ENCODE data around the gene FMR1. TPM values are rescaled to one million over a fixed set of nuclear protein-coding genes. Genes with fewer than 3 reads are reported as not detected.

The FMR1 gene
- total RNA-seq, 1 experiment from 2014 or later = 11.6 TPM

DNA sequence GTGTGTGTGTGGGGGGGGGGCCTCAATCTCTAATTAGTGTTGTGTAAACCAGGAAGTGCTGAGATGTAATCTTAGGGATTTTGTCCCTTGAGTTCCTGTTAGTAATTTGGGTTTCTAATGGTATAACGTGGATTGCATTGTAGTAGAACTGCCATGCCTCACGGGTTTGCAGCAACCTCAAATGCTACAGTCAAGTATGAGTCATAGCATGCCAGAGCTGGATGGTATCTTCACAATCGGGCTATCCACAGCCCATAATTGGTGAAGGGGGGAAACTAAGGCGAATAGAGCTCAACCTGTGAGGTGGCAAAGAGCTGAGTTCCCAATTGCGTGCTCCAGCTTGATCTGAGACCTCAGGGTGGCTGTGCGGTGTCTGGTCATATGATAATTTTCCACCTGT lies 67.2 kb downstream of the FMR1 start:
- DNase-seq (ENCODE audit: low read depth) = peak; percentile 23
- in situ Hi-C loops (cut with HindIII; ENCODE audit: low pct_unique_long_range_greater_than_20kb, low sequenced_read_pairs) = no loop called here

DNA sequence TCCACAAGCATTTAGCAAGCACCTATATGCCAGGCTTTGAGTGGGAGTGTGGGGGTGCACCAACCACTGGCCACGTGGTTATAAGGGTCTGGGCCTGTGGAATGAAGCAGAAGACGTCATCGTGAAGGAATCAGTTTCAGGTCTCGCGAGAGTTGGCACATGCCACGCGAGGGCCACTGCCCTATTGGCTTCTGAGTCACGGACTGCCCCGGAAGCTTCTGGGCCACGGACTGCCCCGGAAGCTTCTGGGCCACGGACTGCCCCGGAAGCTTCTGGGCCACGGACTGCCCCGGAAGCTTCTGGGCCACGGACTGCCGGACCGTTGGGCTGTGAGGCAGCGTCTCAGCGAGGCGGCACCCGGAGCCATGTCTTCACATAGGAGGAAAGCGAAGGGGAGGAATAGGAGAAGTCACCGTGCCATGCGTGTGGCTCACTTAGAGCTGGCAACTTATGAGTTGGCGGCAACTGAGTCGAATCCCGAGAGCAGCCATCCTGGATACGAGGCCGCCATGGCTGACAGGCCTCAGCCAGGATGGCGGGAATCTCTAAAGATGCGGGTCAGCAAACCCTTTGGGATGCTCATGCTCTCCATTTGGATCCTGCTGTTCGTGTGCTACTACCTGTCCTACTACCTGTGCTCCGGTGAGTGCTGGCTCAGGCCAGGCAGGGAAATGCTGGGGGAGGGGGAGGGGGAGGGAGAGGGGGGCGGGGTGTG lies 69.5 kb downstream of the FMR1 start, which contains the start of gene FMR1NB:
TSS of gene FMR1NB (plus strand) at position 300 of the 715 bp plus-strand sequence. CDS start at position 366, 66 bp downstream.
- no peak for DNase-seq (ENCODE audit: low read depth)
- in situ Hi-C loops (cut with HindIII; ENCODE audit: low pct_unique_long_range_greater_than_20kb, low sequenced_read_pairs) = no loop called here

Other genes with a start within 250 kb of the FMR1 start
- not detected in 2 replicates for gene FMR1NB, start 69.4 kb downstream of the FMR1 start, total RNA-seq (2014; rRNA removed; shearing (Covaris generic); ENCODE audit: low replicate concordance)

Data from Caki2 (cell line).